IPS-15b (cell line): Measurements from ENCODE around the gene CIDEA.
A peak's percentile ranks its signal among the peaks of the same experiment; 100 is the strongest.

ENCODE experiments used
- H3K27me3 ChIP-seq: one replicate; pipeline ENCODE4 v1.6.1; 2013; ENCODE audit warnings: low read length; ENCODE audit not compliant: control insufficient read depth, insufficient read depth
- H3K36me3 ChIP-seq: one replicate; pipeline ENCODE4 v1.6.1; 2013; ENCODE audit warnings: low read length; ENCODE audit not compliant: control insufficient read depth, insufficient read depth
- H3K4me1 ChIP-seq: one replicate; pipeline ENCODE4 v1.6.1; 2013; ENCODE audit warnings: mild to moderate bottlenecking, low read length; ENCODE audit not compliant: control insufficient read depth, insufficient read depth
- H3K4me3 ChIP-seq: one replicate; pipeline ENCODE4 v1.5.1; 2013; ENCODE audit warnings: low read depth, low read length
- H3K9ac ChIP-seq: one replicate; pipeline ENCODE4 v1.6.1; 2013; ENCODE audit warnings: low read depth, mild to moderate bottlenecking, low read length
- H3K9me3 ChIP-seq: one replicate; pipeline ENCODE4 v1.6.1; 2013; ENCODE audit warnings: mild to moderate bottlenecking, low read length; ENCODE audit not compliant: control insufficient read depth, insufficient read depth

Gene CIDEA

DNA sequence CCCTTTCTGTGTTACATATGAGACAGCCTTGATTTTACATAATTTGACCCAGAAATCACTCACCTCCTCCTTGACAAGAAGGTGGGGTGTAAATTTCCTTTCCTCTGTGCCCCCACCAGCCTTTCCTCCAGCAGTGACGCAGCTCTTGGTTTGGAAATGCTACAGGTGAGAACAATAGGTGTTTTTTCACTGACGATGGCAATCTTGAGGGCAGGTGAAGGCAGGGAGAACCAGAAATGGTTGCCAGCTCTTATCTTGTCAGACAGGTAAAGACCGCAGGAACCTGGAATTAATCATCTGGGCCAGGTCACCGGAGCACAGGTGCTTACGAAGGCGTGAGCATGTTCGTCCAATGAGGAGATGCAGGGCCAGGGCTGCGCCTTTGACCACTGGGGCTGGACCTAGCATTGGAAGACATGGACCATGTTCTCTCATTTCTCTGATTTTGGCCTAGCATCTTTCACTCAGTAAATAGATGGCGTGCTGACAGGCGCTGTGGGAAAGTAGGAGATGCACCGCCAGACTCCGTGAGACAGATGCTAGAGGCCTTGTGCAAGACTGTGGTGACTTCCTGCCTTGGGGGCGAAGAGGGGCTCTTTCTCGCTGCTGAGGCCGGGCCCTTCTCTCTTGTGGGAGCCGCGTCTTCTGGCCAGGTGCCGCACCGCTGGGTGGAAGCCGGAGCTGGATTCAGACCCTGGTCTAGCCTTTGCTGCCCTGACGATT is 4.0 kb downstream of the CIDEA start:
- H3K4me3 ChIP-seq: no peak overlapping the region
- peaks cover 4% of the 10 kb centered on the region for H3K4me1 ChIP-seq
- H3K27me3 ChIP-seq: peaks cover 51% of the 10 kb centered on the region
- no peaks in the 10 kb centered on the region for H3K36me3 ChIP-seq
- no peak overlapping the region for H3K9ac ChIP-seq
- H3K9me3 ChIP-seq: no peaks in the 10 kb centered on the region

DNA sequence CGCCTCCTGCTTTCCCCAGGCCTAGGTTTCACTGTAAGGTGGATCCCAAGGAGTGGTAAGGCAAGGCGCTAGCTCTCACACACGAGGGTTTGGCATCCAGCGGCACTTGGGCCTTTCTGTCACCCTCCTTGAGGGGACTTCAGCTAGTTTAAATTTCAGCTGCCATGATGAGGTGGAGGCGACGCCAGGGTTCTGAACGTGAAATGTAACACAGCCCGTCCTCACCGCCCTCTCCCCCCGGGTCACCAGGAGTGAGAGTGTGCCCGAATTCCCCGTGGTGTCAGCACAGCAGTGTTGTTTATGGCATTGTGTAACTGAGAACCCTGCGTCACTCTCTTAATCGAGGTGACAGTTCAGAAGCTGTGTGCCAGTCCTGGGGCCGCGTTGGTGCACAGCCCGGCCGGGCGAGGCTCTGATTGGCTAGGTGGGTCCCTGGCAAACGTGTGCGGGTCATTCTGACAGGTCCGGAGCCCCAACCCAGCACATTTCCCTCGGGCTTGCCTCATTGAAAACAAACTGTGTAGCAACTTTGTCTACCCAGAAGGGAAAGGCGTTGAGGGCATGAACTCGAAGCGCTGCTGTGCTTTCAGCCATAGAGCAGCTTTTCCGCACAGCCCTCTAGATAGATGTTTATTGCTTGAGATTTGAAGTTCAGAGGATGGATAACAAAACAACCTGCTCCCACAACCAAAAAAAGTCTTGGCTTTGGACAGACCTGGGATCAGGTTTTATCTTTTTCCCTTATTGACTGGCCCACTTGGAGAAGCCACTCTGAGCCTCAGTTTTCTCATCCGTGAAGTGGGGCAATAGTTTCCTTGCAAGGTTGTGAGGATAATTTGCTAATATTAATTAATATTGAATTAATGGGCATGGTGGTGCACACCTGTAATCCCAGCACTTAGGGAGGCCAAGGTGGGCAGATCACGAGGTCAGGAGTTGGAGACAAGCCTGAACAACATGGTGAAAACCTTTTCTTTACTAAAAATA is 4.9 kb downstream of the CIDEA start:
- Histone ChIP-seq H3K4me3 (no peak overlapping the region), H3K27me3 (peaks cover 43% of the 10 kb centered on the region), H3K36me3 (no peaks in the 10 kb centered on the region), H3K9ac (no peak overlapping the region), H3K9me3 (no peaks in the 10 kb centered on the region), H3K4me1 (no peaks in the 10 kb centered on the region)

DNA sequence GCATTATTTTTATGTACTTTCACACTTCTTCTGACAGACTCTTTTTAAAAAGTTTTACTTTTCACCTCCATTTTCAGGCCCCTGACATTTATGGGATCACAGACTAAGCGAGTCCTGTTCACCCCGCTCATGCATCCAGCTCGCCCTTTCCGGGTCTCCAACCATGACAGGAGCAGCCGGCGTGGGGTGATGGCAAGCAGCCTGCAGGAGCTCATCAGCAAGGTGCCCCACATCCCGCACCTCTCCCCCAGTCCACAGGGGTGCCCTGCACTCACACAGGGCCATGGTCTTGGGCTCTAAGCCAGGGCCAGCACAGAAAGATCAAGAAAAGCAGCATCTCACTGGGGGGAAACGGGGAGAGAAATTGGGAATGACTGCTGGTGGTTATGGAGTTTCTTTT is 8.6 kb downstream of the CIDEA start:
- no peak overlapping the region for H3K9ac ChIP-seq
- H3K36me3 ChIP-seq: no peaks in the 10 kb centered on the region
- peaks cover 6% of the 10 kb centered on the region for H3K27me3 ChIP-seq
- no peaks in the 10 kb centered on the region for H3K4me1 ChIP-seq
- H3K9me3 ChIP-seq: no peaks in the 10 kb centered on the region
- no peak overlapping the region for H3K4me3 ChIP-seq

DNA sequence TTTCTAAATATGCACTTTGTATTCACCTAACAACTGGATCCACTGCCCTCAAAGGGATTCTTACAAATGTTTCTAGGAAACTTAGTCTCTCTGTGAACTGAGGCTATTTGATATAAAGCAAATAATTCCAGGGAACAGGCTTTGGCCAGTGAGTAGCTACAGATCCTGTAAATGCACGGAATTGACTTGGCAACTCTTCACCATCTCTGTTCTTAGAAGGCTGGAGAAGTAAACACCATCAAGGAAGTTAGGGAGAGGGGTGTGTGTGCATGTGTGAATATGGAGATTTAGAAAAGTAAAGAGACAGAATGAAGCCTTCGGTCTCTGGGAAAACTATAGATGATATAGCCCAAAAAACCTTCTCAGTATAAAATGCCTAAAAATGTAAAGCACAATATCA is 10.7 kb downstream of the CIDEA start:
- Histone ChIP-seq H3K36me3 (no peaks in the 10 kb centered on the region), H3K9ac (no peak overlapping the region), H3K4me1 (no peaks in the 10 kb centered on the region), H3K9me3 (no peaks in the 10 kb centered on the region), H3K27me3 (no peaks in the 10 kb centered on the region), H3K4me3 (no peak overlapping the region)

DNA sequence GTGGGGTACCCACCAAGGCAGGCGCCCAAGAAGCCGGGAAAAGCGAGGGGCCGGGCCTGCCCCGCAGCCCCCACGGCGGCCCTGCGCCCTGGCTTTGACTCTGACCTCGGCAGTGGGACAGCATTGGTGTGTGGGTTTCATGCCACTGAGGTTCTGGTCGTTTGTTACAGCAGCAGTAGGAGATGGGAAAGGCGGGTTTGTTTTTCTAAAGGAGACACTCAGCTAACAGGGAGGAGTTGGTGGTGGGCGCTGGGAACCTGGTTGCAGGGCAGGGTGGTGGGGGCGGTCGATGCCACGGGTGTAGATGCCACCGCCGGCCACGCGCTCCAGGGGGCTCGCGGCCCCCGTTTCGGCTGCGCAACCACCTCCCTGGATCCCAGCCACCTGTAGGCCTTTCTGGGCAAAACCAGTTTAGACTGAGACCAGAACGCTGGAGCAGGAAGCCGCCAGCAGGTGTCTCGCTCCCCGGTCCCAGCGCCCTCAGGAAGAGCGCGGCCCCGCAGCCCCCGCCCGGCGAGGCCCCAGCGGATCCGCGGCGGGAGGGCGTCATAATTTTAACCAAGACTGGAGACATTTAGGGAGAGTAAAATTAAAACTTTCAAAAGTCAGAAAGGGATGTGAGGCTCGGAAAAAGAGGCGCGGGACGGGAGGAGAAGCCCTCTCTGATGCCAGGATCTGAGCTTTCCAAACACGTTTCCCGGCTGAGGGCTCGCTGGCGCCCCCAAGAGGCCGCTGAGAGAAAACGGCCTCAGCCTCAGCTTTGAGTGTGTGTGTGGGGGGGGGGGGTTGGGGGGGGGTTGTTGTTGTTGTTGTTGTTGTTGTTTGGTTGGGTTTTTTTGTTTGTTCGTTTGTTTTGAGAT is 17.4 kb downstream of the CIDEA start:
- H3K4me3 ChIP-seq: peak overlapping the region; percentile 39
- H3K27me3 ChIP-seq: no peaks in the 10 kb centered on the region
- H3K4me1 ChIP-seq: no peaks in the 10 kb centered on the region
- H3K9ac ChIP-seq: peak overlapping the region; percentile 73
- H3K36me3 ChIP-seq: no peaks in the 10 kb centered on the region
- H3K9me3 ChIP-seq: no peaks in the 10 kb centered on the region

DNA sequence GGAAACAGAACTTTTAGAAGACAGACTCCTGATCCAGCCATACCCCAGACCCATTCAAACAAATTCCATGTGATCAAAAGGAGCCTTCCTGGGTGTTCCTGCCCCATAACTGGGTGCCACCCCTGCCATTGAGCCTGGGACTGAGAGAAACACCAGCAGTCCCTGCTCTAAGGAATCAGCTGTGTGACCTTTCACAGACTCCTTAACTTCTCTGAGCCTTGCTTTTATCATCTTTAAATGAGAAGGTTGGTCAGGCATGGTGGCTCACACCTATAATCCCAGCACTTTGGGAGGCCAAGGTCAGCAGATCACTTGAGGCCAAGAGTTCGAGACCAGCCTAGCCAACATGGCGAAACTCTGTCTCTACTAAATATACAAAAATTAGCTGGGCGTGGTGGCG is 20.6 kb downstream of the CIDEA start:
- no peak overlapping the region for H3K4me3 ChIP-seq
- H3K9ac ChIP-seq: no peak overlapping the region
- no peaks in the 10 kb centered on the region for H3K9me3 ChIP-seq
- H3K27me3 ChIP-seq: peaks cover 2% of the 10 kb centered on the region
- no peaks in the 10 kb centered on the region for H3K36me3 ChIP-seq
- peaks cover 6% of the 10 kb centered on the region for H3K4me1 ChIP-seq

DNA sequence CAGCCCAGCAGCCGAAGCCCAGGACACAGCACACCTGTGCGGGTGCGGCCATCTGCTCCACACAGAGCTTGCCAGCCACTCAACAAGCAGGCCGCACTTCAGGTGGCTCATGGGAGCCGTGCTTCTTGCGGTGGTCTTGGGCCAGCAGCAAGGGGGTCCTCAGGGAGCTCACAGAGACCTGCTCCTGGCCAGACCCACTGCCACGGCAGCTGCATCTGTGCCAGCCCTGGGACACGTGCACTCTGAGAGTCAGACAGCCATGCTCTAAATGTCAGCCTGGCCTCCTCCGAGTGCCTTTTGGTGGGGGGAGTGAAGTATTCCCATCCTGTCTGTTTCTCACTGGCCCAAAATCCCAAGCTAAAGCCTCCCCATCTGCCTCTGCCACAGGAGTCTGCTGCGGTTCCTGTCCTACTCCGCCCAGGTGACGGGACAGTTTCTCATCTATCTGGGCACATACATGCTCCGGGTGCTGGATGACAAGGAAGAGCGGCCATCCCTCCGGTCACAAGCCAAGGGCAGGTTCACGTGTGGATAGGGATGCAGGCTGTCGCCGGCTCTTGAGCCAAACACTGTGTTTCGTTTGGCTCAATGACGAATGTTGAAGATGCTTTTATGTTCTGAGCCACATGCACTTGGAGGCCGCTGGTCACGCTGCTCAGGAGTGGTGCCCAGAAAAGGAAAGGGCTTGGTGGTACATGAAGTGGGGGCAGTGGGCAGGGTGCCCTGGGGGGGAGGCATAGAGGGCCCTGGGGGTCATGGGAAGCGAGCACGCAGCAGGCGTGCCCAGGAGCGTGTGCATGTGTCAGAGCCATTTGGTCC is 22.8 kb downstream of the CIDEA start:
- no peaks in the 10 kb centered on the region for H3K9me3 ChIP-seq
- peaks cover 6% of the 10 kb centered on the region for H3K4me1 ChIP-seq
- peaks cover 3% of the 10 kb centered on the region for H3K27me3 ChIP-seq
- no peak overlapping the region for H3K4me3 ChIP-seq
- no peak overlapping the region for H3K9ac ChIP-seq
- no peaks in the 10 kb centered on the region for H3K36me3 ChIP-seq

DNA sequence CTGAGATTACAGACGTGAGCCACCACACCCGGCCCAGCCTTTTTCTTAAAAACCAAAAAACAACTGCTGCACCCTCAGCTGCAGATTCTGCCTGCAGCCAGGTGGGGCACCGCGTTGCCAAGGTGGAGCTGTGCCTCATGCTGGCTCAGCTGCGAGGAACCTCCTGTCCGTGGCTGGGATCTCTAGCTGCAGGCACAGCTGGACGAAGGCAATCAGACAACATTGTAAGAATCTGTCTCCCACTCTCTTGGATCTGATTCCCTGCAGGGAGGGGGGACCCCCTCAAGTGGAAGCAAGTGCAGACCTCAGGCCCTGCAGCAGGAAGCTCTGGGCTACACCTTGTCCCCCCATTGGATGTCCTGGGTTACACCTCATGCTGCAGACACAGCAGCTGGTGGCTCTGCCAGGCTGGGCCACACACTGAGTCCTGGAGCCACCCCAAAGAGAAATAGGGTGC is 24.1 kb downstream of the CIDEA start:
- Histone ChIP-seq H3K4me3 (no peak overlapping the region), H3K36me3 (no peaks in the 10 kb centered on the region), H3K27me3 (peaks cover 3% of the 10 kb centered on the region), H3K4me1 (peaks cover 6% of the 10 kb centered on the region), H3K9me3 (no peaks in the 10 kb centered on the region), H3K9ac (no peak overlapping the region)

DNA sequence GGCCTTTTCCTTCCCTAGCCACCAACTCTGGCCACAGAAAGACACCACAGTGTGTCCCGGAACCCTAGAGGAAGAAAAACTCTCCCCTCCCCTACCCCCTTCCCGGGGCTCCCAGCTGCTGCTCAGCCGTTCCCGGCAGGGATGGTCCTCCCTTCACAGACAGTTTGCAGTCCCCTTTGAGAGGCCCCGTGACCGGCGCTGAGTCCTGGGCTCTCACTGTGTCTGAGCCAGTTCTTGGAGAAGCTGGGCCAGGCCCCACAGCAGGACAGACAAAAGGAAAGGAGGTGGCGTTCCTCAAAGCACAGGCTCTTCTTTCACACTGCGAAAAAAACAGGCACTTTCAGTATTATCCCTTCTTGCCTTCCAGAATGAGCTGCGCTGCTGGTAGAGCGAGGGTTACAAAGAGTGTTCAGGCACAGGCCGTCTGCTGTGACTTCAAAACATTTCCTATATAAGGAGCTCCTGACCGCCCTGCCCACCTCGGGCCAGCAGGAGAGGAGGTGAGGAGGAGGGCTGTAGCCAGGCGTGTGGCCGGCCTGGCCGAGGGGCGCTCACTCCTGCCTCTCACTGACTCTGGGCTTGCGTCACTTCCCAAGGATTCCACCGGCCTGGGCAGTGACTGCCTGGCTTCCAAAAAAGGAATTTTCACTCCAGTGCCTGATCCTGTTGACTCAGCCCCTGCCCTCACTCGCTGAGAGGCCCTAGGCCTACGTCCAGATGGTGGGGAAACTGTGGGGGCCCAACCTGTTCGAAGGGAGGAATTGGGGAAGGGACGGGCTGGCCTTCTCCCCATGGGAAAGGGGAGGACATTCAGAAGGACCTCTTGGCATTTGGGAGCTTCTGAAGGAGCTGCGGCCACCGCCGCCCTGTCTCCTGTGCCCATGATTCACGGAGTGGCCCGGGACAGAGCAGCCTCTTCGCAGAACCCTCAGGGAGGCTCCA is 24.9 kb downstream of the CIDEA start:
- peaks cover 3% of the 10 kb centered on the region for H3K27me3 ChIP-seq

More for the DNA sequence above, 24.9 kb downstream of the CIDEA start:
- Histone ChIP-seq H3K9ac (no peak overlapping the region), H3K4me3 (peak overlapping the region; percentile 26), H3K9me3 (no peaks in the 10 kb centered on the region), H3K4me1 (peaks cover 6% of the 10 kb centered on the region), H3K36me3 (no peaks in the 10 kb centered on the region)
